ENCODE results near the gene DDN.

DDN gene

GRCh38 chr12:49026101-49026500, 26.9 kb upstream of the DDN start:
- no peaks in the 10 kb centered on the region for H3K27me3 ChIP-seq (ENCODE audit: insufficient read depth, poor library complexity, severe bottlenecking)
- H3K4me3 ChIP-seq (replicated peaks; ENCODE audit: insufficient read depth, low read length) = no peak overlapping the region
- H3K27ac ChIP-seq (replicated peaks) = no peak overlapping the region
- TF ChIP-seq POLR2AphosphoS5 (IDR thresholded peaks at IDR 0.05; ENCODE audit: low read depth) (no peak), GABPA (IDR thresholded peaks at IDR 0.05; ENCODE audit: low read depth) (no peak), SPI1 (IDR thresholded peaks at IDR 0.05; ENCODE audit: borderline replicate concordance, low read depth) (no peak), CTCF (IDR thresholded peaks at IDR 0.05; ENCODE audit: insufficient read depth, low read length) (no peak)
- TF ChIP-seq, protein P1, sequence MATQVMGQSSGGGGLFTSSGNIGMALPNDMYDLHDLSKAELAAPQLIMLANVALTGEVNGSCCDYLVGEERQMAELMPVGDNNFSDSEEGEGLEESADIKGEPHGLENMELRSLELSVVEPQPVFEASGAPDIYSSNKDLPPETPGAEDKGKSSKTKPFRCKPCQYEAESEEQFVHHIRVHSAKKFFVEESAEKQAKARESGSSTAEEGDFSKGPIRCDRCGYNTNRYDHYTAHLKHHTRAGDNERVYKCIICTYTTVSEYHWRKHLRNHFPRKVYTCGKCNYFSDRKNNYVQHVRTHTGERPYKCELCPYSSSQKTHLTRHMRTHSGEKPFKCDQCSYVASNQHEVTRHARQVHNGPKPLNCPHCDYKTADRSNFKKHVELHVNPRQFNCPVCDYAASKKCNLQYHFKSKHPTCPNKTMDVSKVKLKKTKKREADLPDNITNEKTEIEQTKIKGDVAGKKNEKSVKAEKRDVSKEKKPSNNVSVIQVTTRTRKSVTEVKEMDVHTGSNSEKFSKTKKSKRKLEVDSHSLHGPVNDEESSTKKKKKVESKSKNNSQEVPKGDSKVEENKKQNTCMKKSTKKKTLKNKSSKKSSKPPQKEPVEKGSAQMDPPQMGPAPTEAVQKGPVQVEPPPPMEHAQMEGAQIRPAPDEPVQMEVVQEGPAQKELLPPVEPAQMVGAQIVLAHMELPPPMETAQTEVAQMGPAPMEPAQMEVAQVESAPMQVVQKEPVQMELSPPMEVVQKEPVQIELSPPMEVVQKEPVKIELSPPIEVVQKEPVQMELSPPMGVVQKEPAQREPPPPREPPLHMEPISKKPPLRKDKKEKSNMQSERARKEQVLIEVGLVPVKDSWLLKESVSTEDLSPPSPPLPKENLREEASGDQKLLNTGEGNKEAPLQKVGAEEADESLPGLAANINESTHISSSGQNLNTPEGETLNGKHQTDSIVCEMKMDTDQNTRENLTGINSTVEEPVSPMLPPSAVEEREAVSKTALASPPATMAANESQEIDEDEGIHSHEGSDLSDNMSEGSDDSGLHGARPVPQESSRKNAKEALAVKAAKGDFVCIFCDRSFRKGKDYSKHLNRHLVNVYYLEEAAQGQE (IDR thresholded peaks at IDR 0.05; ENCODE audit: insufficient replicate concordance, low read depth) = no peak
- no peak for DNase-seq (ENCODE audit: low read depth in 1 of 2, low spot score in 1 of 2)

DNA sequence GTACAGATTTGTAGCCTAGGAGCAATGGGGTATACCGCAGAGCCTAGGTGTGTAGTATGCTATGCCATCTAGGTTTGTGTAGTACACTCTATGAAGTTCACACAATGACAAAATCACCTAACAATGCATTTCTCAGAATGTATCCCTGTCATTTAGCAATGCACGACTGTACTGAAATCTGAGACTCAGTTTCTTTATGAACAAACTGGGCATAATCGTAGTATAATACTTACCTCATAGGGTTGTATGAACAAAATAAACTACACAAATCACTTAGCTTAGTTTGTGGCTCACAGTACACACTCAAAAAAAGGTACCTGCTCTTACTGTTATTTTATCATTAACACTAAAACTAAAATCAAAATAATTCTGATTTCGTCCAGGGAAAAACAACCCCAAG, 26.3 kb upstream of the DDN start:
- H3K4me3 ChIP-seq (replicated peaks; ENCODE audit: insufficient read depth, low read length) = no peak overlapping the region
- no peak overlapping the region for H3K27ac ChIP-seq (replicated peaks)
- TF ChIP-seq, protein P1 (IDR thresholded peaks at IDR 0.05; ENCODE audit: insufficient replicate concordance, low read depth) = no peak
- TF ChIP-seq GABPA (IDR thresholded peaks at IDR 0.05; ENCODE audit: low read depth) (no peak), SPI1 (IDR thresholded peaks at IDR 0.05; ENCODE audit: borderline replicate concordance, low read depth) (no peak), POLR2AphosphoS5 (IDR thresholded peaks at IDR 0.05; ENCODE audit: low read depth) (no peak), CTCF (IDR thresholded peaks at IDR 0.05; ENCODE audit: insufficient read depth, low read length) (no peak)
- no peaks in the 10 kb centered on the region for H3K27me3 ChIP-seq (ENCODE audit: insufficient read depth, poor library complexity, severe bottlenecking)
- no peak for DNase-seq (ENCODE audit: low read depth in 1 of 2, low spot score in 1 of 2)

- DNase-seq (ENCODE audit: low read depth in 1 of 2, low spot score in 1 of 2) = no peak
- H3K4me3 ChIP-seq (replicated peaks; ENCODE audit: insufficient read depth, low read length) = no peak overlapping the region
- TF ChIP-seq SPI1 (IDR thresholded peaks at IDR 0.05; ENCODE audit: borderline replicate concordance, low read depth) = no peak
- no peaks in the 10 kb centered on the region for H3K27me3 ChIP-seq (ENCODE audit: insufficient read depth, poor library complexity, severe bottlenecking)
- no peak overlapping the region for H3K27ac ChIP-seq (replicated peaks)
Observed at GRCh38 chr12:49024543-49024942, 25.4 kb upstream of the DDN start.

GRCh38 chr12:49023812-49024211, 24.6 kb upstream of the DDN start:
- H3K4me3 ChIP-seq (replicated peaks; ENCODE audit: insufficient read depth, low read length) = no peak overlapping the region
- DNase-seq (ENCODE audit: low read depth in 1 of 2, low spot score in 1 of 2) = no peak
- H3K27me3 ChIP-seq (ENCODE audit: insufficient read depth, poor library complexity, severe bottlenecking) = no peaks in the 10 kb centered on the region
- H3K27ac ChIP-seq (replicated peaks) = no peak overlapping the region
- TF ChIP-seq SPI1 (IDR thresholded peaks at IDR 0.05; ENCODE audit: borderline replicate concordance, low read depth) (no peak), CTCF (IDR thresholded peaks at IDR 0.05; ENCODE audit: insufficient read depth, low read length) (no peak), GABPA (IDR thresholded peaks at IDR 0.05; ENCODE audit: low read depth) (no peak), POLR2AphosphoS5 (IDR thresholded peaks at IDR 0.05; ENCODE audit: low read depth) (no peak)
- TF ChIP-seq, protein P1 (IDR thresholded peaks at IDR 0.05; ENCODE audit: insufficient replicate concordance, low read depth) = no peak
